H1 (cell line): ENCODE data around the gene EMX1. TPM values are rescaled to one million over a fixed set of nuclear protein-coding genes. Genes with fewer than 3 reads are reported as not detected.

Source experiments
- CTCF ChIA-PET: fragments of 300-600 bp; sonication (Branson Sonifier 250); formaldehyde crosslinking; loops from one replicate; lab custom pipeline; 2021; ENCODE audit not compliant: partially characterized antibody; lab: Charles Lee
- POLR2A ChIA-PET: fragments of 300-600 bp; sonication (Branson Sonifier 250); formaldehyde crosslinking; loops from one replicate; lab custom pipeline; 2021; ENCODE audit warnings: inconsistent platforms; ENCODE audit not compliant: partially characterized antibody; lab: Charles Lee
- DNase-seq, 2 experiments: peaks; one replicate each; pipeline versions ENCODE4 v3.0.0 to v3.0.0-alpha.2; 2010 to 2022; ENCODE audit warnings: low spot score in 2 of 2, low read depth in 1 of 2, mixed read lengths in 1 of 2
- FAIRE-seq: peaks from 2 replicates; lab custom pipeline; 2011; peaks lifted over from hg19 to GRCh38; lab: Jason Lieb, UNC
- H2AFZ ChIP-seq: 2 replicates; pipeline ENCODE4 v1.8.1; 2012; ENCODE audit warnings: low read length, inconsistent platforms
- H2AK5ac ChIP-seq: 2 replicates; pipeline ENCODE4 v1.6.1; 2013; ENCODE audit warnings: low read depth, low read length
- H2BK120ac ChIP-seq: replicated peaks from 2 replicates; pipeline ENCODE3; 2013; ENCODE audit warnings: low read depth, low read length, inconsistent platforms
- H2BK12ac ChIP-seq: 2 replicates; pipeline ENCODE4 v1.6.1; 2013; ENCODE audit warnings: low read depth, low read length
- H2BK15ac ChIP-seq: 2 replicates; pipeline ENCODE4 v1.6.1; 2013; ENCODE audit warnings: low read length
- H2BK20ac ChIP-seq: 2 replicates; pipeline ENCODE4 v1.6.1; 2013; ENCODE audit warnings: low read length
- H2BK5ac ChIP-seq: 2 replicates; pipeline ENCODE4 v1.6.1; 2013; ENCODE audit warnings: low read depth, low read length
- H3K14ac ChIP-seq: 2 replicates; pipeline ENCODE4 v1.6.1; 2013; ENCODE audit warnings: inconsistent platforms; ENCODE audit not compliant: insufficient read length
- H3K18ac ChIP-seq: 2 replicates; pipeline ENCODE4 v1.6.1; 2013; ENCODE audit warnings: low read length; ENCODE audit errors: extremely low read depth
- H3K23ac ChIP-seq: 2 replicates; pipeline ENCODE4 v1.6.1; 2013; ENCODE audit warnings: inconsistent platforms; ENCODE audit not compliant: insufficient read length
- H3K23me2 ChIP-seq: 2 replicates; pipeline ENCODE4 v1.6.1; 2013; ENCODE audit warnings: low read depth, low read length
- H3K27ac ChIP-seq: 2 replicates; pipeline ENCODE4 v1.6.1; 2011; ENCODE audit warnings: low read depth, low read length, inconsistent platforms
- H3K27me3 ChIP-seq, 4 experiments: replicated peaks in 1 of 4; 1 replicate in 1 of 4; 2 replicates in 3 of 4; pipeline versions ENCODE4 v1.6.1 to v1.8.1; 2011 to 2013; ENCODE audit warnings: low read length in 3 of 4, mild to moderate bottlenecking in 3 of 4, inconsistent platforms in 2 of 4, mixed read lengths in 2 of 4, moderate library complexity in 1 of 4; ENCODE audit not compliant: control insufficient read depth in 3 of 4, insufficient read depth in 3 of 4; ENCODE audit errors: extremely low read depth in 1 of 4
- H3K36me3 ChIP-seq, 4 experiments: 2 replicates each; pipeline versions ENCODE4 v1.6.1 to v1.8.1; 2011 to 2013; ENCODE audit warnings: mild to moderate bottlenecking in 4 of 4, low read length in 3 of 4, moderate library complexity in 2 of 4, control low read depth in 1 of 4, inconsistent platforms in 1 of 4; ENCODE audit not compliant: insufficient read depth in 4 of 4, control insufficient read depth in 2 of 4
- H3K4ac ChIP-seq: replicated peaks from 2 replicates; pipeline ENCODE3; 2013; ENCODE audit warnings: low read length, low read depth, mixed read lengths, inconsistent platforms; ENCODE audit not compliant: insufficient read length
- H3K4me1 ChIP-seq, 4 experiments: replicated peaks in 1 of 4; 1 replicate in 1 of 4; 2 replicates in 3 of 4; pipeline versions ENCODE4 v1.6.1 to v1.8.1; 2011 to 2013; ENCODE audit warnings: low read length in 3 of 4, inconsistent platforms in 2 of 4, mixed read lengths in 1 of 4; ENCODE audit not compliant: insufficient read depth in 4 of 4, control insufficient read depth in 3 of 4
- H3K4me2 ChIP-seq, 2 experiments: 2 replicates each; pipeline versions ENCODE4 v1.6.1 to v1.8.1; 2011 to 2013; ENCODE audit warnings: low read depth in 2 of 2, low read length in 2 of 2, control low read depth in 1 of 2, inconsistent platforms in 1 of 2, mild to moderate bottlenecking in 1 of 2; ENCODE audit not compliant: insufficient read depth in 1 of 2
- H3K4me3 ChIP-seq, 4 experiments: fragments of 200-600, 300-600 bp in 1 of 4; sonication (generic), shearing (Covaris generic), sonication (Bioruptor Twin) in 1 of 4; 2 replicates each; pipeline versions ENCODE4 v1.5.1 to v1.8.1; 2011 to 2016; ENCODE audit warnings: low read length in 4 of 4, low read depth in 3 of 4, control low read depth in 2 of 4, inconsistent platforms in 2 of 4, mild to moderate bottlenecking in 2 of 4, mixed read lengths in 1 of 4, moderate library complexity in 1 of 4; ENCODE audit not compliant: insufficient read depth in 2 of 4; ENCODE audit errors: extremely low read depth in 1 of 4
- H3K56ac ChIP-seq: replicated peaks from 2 replicates; pipeline ENCODE3; 2013; ENCODE audit warnings: low read depth, mild to moderate bottlenecking, mixed read lengths, low read length, inconsistent platforms; ENCODE audit not compliant: insufficient read length
- H3K79me1 ChIP-seq: 2 replicates; pipeline ENCODE4 v1.6.1; 2013; ENCODE audit warnings: low read depth, low read length, control low read depth
- H3K79me2 ChIP-seq, 2 experiments: 2 replicates each; pipeline versions ENCODE4 v1.6.1 to v1.8.1; 2012 to 2013; ENCODE audit warnings: low read length in 2 of 2, mild to moderate bottlenecking in 2 of 2, inconsistent platforms in 1 of 2; ENCODE audit not compliant: insufficient read depth in 2 of 2, control insufficient read depth in 1 of 2
- H3K9ac ChIP-seq, 4 experiments: replicated peaks in 1 of 4; 1 replicate in 1 of 4; 2 replicates in 3 of 4; pipeline versions ENCODE4 v1.6.1 to v1.8.1; 2011 to 2013; ENCODE audit warnings: low read depth in 3 of 4, low read length in 3 of 4, control low read depth in 2 of 4, mild to moderate bottlenecking in 2 of 4, moderate library complexity in 2 of 4, inconsistent platforms in 1 of 4; ENCODE audit errors: extremely low read depth in 1 of 4
- H3K9me3 ChIP-seq, 2 experiments: 2 replicates each; pipeline versions ENCODE4 v1.6.1 to v1.8.1; 2012 to 2013; ENCODE audit warnings: mild to moderate bottlenecking in 2 of 2, moderate library complexity in 2 of 2, control low read depth in 1 of 2, inconsistent platforms in 1 of 2, low read depth in 1 of 2, low read length in 1 of 2, mixed read lengths in 1 of 2; ENCODE audit not compliant: insufficient read depth in 2 of 2
- H4K20me1 ChIP-seq, 2 experiments: replicated peaks in 1 of 2; 2 replicates each; pipeline versions ENCODE3 to v1.8.1; 2011 to 2013; ENCODE audit warnings: inconsistent platforms in 2 of 2, low read length in 2 of 2, mild to moderate bottlenecking in 1 of 2; ENCODE audit not compliant: insufficient read depth in 2 of 2, control insufficient read depth in 1 of 2
- H4K5ac ChIP-seq: 2 replicates; pipeline ENCODE4 v1.6.1; 2013; ENCODE audit warnings: low read length, low read depth, mixed read lengths, inconsistent platforms; ENCODE audit not compliant: insufficient read length
- H4K8ac ChIP-seq: 2 replicates; pipeline ENCODE4 v1.8.0; 2013; ENCODE audit warnings: mild to moderate bottlenecking, moderate library complexity, low read length, inconsistent platforms; ENCODE audit not compliant: insufficient read depth; ENCODE audit errors: extremely low read depth
- H4K91ac ChIP-seq: replicated peaks from 2 replicates; pipeline ENCODE3; 2013; ENCODE audit warnings: low read length, mixed read lengths, inconsistent platforms; ENCODE audit not compliant: insufficient read length
- WGBS, 2 experiments: shearing (Covaris generic) in 1 of 2; methylation state at CpG; one replicate each; pipeline versions ENCODE4 v1.1.6 to v1.1.7; 2013 to 2015; ENCODE audit warnings: low lambda C conversion rate in 2 of 2, mixed read lengths in 2 of 2, inconsistent platforms in 1 of 2, low coverage in 1 of 2, missing lambda C conversion rate in 1 of 2; ENCODE audit not compliant: insufficient replicate concordance in 2 of 2, insufficient coverage in 1 of 2, insufficient read length in 1 of 2; ENCODE audit errors: extremely low coverage in 1 of 2, missing lambda C conversion rate in 1 of 2; 5-methylcytosine and 5-hydroxymethylcytosine counted together
- polyA plus RNA-seq, 7 experiments: library from polyadenylated mRNA; depleted of rRNA in 3 of 7; stranded (reverse) in 5 of 7; unstranded in 2 of 7; fragments of >200 nt in 5 of 7; fragments of 200-250 nt in 2 of 7; gene quantifications; 1 replicate in 5 of 7; 2 replicates in 1 of 7; 4 replicates in 1 of 7; pipeline versions ENCODE4 v1.2.1 to v1.2.3, GENCODE V29; 2011 to 2013; ENCODE audit warnings: missing spikeins in 2 of 7, mixed read lengths in 2 of 7
- total RNA-seq: library from RNA; stranded (reverse); fragmentation: NEBNext Ultra II Directional; extraction: Animal tissue kit (Norgen Biotek cat#: 25700); gene quantifications from 2 replicates; pipeline ENCODE4 v1.2.1, GENCODE V29; 2021

Gene EMX1
- total and polyA plus RNA-seq, 2 of the 8 experiments (the other 6 are each of a cell fraction or from before 2014, with no cell fraction given), result 2.4 to 4.9 TPM

- Histone ChIP-seq H4K5ac (no peak overlapping the region), H2AK5ac (0 out of 2 replicates have a peak overlapping the region, but pooled peaks have one; percentile 34), H3K56ac (no peak overlapping the region), H3K23ac (no peak overlapping the region), H3K18ac (no peak overlapping the region), H3K4ac (no peak overlapping the region), H4K91ac (no peak overlapping the region), H3K9me3 (no peaks in the 10 kb centered on the region), H3K79me2 (no peaks in the 10 kb centered on the region), H2BK12ac (peak overlapping the region; percentile 60; the same call in 1 of the 2 replicates), H2AFZ (no peak overlapping the region), H3K4me1 (peaks cover 0 to 13% (median 2%) of the 10 kb centered on the region in 4 experiments; a peak in 2 of 7 replicates), H3K9ac (no peak overlapping the region), H2BK15ac (no peak overlapping the region), H4K20me1 (no peaks in the 10 kb centered on the region), H3K36me3 (no peaks in the 10 kb centered on the region), H3K4me3 (no peak overlapping the region), H3K23me2 (no peaks in the 10 kb centered on the region), H2BK5ac (peak overlapping the region; percentile 44; the same call in 1 of the 2 replicates), H3K27ac (no peak overlapping the region), H2BK120ac (no peak overlapping the region), H3K27me3 (peaks cover 0 to 5% (median under 1%) of the 10 kb centered on the region in 4 experiments; a peak in 1 of 7 replicates), H4K8ac (no peak overlapping the region), H3K79me1 (no peaks in the 10 kb centered on the region), H2BK20ac (no peak overlapping the region), H3K14ac (no peak overlapping the region), H3K4me2 (no peak overlapping the region)
- FAIRE-seq (no peak), DNase-seq (no peak)
- ChIA-PET POLR2A (no interaction called here), CTCF (interaction anchor here (0.9 to 25.6 kb wide), 10 partner anchors 8 to 57 kb away, joined by 3 to 490 read pairs (median 5); no protein-coding TSS in a partner anchor)
- 92% methylated on average over 16 of the region's 16 CpGs; no CpG with 5 or more reads in 1 of the 2 experiments for WGBS, 2 experiments
These were observed 27.6 kb downstream of the EMX1 start for GRCh38 chr2:72944804-72945449.
